WTC11 (cell line): Measurements from ENCODE around the gene LRRC72.

Source experiments
- NR3C1 ChIP-seq: sonication (generic); formaldehyde crosslinking; conservative IDR thresholded peaks from 2 replicates; pipeline ENCODE4 v1.8.1; 2023; ENCODE audit warnings: low read depth, mild to moderate bottlenecking, missing genetic modification reagents
- PREB ChIP-seq: sonication (generic); formaldehyde crosslinking; IDR thresholded peaks from 2 replicates; pipeline ENCODE4 v1.8.1; 2022; ENCODE audit warnings: mild to moderate bottlenecking, missing genetic modification reagents, moderate library complexity, borderline replicate concordance
- ZNF263 ChIP-seq: sonication (generic); formaldehyde crosslinking; IDR thresholded peaks from 2 replicates; pipeline ENCODE4 v1.8.1; 2022; ENCODE audit warnings: low read depth, mild to moderate bottlenecking, moderate library complexity, missing genetic modification reagents

GRCh38 chr7:16484453-16485158 lies 42.0 kb upstream of the LRRC72 start:
- TF ChIP-seq NR3C1 (CRISPR knock-in tag) (no peak), ZNF263 (CRISPR knock-in tag) (no peak), PREB (no peak)
